NCI-H146 (cell line): Measurements from ENCODE around the gene ONECUT2.
A peak's percentile ranks its signal among the peaks of the same experiment; 100 is the strongest.

ENCODE experiments used
- DNase-seq: peaks from one replicate; lab custom pipeline; 2025; lab: John Stamatoyannopoulos, UW

The ONECUT2 gene

DNA sequence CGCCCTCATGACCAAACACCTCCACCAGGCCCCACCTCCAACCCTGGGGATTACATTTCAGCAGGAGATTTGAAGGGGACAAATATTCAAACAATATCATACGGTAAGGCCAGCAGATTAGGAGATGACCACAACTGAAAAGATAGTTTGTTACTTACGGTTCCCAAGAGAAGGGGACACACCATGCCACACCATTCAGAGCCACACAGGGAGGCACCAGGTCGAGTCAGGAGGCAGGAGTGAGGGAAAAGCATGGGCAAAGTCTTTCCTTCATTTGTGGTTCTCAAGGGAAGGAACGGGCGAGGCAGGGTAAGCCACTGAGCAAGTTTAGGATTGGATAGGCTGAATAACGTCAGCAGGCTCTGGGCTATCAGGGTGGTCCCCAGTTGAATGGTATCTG, 94.0 kb downstream of the ONECUT2 start:
- no peak for DNase-seq

DNA sequence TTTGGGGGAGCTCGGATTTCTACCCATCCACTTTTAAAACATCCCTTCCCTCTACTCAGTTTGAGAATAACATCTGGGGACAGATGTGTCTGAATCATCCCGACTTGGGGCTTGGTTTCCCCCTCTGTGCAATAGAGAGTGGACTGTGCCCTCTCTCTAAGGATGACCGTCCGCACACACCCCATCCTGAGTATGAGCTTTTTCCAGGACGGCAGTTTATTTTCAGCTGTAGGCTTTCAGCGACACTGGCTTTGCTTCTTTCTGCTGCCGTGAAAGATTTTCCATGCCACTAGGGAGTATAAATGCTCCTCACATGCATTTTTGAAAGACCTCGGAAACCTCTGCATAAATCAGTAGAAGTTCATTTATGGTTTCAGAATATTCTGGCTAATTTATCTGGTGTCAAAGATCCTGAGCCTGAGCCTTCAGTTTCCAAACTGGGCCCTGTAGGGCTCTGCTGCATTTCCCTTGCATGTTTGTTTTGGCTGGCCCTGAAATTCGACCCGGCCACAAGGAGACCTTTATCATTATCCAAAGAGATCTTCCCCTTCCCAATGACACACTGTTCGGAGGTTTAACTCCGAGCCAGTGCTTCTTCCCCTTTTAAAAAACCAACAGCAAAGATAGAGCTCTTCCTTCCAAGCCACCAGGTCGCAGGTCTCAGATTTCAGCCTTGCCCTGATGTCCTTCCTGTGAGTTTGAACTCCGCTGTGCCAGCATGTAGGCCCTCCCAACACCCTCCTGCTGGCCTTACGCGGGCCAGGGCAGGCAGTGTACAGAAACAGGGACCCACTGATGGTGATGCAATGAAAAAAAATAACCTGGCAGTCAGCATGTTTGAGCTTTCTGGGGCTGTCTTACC, 98.1 kb downstream of the ONECUT2 start:
- DNase-seq: peak; percentile 64

DNA sequence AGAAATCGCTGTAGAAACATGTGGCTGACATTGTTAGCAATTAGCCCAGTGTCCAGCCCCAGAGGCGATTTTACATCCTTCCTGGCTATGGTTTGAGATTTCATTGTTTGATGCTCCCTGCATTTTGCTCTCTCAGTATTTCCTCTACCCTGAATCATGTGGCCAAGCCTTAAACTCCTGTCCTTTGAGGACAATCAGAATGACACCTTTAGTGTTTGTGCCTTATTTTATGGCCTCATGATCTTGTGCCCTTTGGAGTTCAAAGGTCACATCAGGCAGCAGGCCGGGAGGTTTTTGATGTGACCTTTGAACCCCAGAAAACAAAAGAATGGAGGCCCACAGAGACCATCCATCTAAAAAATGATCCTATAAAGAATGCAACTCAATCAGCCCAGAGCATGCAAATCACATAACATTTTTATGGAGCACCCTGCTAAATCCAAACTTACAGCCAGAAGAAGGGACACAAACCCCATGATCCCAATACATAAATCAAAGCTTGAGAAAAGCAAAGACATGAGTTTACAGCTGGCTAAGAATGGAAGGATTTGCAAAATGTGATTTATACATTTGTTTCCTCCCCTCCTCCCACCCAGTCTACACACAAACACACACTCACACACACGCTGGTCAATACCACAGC, 98.8 kb downstream of the ONECUT2 start:
- no peak for DNase-seq

DNA sequence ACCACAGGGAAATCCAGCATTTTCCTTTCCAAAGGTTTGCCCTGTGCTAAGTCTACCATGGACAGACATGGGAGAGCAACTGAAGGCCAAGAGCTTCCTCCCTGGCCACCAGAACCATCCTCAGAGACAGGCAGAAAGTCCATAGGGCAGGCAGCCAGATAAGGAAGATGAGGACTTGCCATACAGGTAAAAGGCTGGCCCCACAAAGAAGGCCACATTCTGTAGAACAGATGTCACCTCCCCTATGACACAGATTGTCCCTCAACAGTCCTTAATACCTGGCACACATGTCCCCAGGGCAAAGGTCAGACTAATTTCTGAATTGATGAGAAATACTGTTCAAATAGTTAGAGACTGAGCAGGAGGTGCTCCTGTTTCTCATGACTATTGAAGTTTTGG, 99.3 kb downstream of the ONECUT2 start:
- peak; percentile 24 for DNase-seq

DNA sequence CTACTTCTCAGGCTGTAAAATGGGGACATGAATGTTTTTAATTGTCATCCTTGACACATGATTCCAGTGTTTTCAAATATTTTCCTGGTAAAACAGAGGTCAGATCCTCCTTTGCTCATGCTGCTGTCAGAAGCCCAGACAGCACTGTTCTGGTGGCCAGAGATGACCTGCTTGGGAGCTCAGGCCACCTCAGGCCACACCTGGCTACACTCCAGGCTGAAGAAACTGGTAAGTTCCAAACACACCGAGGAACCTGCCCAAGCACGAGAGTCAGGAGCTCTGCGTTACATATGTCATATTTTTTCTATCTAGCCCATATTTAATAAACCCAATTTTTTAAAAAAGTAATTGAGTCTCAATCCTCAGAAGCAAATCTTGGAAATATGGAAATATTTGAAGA, 103.4 kb downstream of the ONECUT2 start:
- no peak for DNase-seq

DNA sequence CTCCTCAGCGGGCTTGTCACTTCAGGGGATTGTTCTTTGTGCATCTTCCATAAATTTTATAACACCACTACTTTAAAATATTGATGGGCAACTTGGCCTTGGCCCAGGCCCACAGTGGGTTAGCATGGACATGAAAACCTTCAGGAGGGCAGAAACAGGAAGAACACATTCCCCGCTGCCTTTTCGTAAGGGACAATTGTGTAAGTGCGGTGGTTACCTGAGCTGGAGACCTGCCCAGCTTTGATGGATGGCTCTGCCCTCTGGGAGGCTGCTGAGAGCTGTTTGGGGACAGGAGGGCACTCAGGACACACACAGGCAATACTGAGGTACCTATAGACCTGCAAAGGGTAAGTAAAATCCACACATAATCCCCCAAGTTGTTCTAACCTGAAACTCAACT, 104.5 kb downstream of the ONECUT2 start:
- no peak for DNase-seq
